Cardiac muscle cell (in vitro differentiated cells and primary cell): Measurements from ENCODE around the gene CD99L2. TPM values are rescaled to one million over a fixed set of nuclear protein-coding genes. Genes with fewer than 3 reads are reported as not detected.

Source experiments
- DNase-seq, 2 donors: peaks; one replicate each; pipeline versions ENCODE4 v3.0.0 to v3.0.0-alpha.2; 2010 to 2017; ENCODE audit warnings: low read depth in 1 of 2, low spot score in 1 of 2
- H3K27ac ChIP-seq: fragments of 200-600 bp; sonication (generic); 2 replicates; pipeline ENCODE4 v1.5.1; 2016
- H3K27me3 ChIP-seq: fragments of 200-600 bp; sonication (generic); 2 replicates; pipeline ENCODE4 v1.6.0; 2016; ENCODE audit warnings: control low read depth
- H3K36me3 ChIP-seq: fragments of 200-600 bp; sonication (generic); 2 replicates; pipeline ENCODE4 v1.5.1; 2016; ENCODE audit warnings: control low read depth
- H3K4me1 ChIP-seq: fragments of 200-600 bp; sonication (generic); 2 replicates; pipeline ENCODE4 v1.8.1; 2017; ENCODE audit warnings: low read depth, mild to moderate bottlenecking, mixed run types
- H3K4me3 ChIP-seq: fragments of 200-600 bp; sonication (generic); 2 replicates; pipeline ENCODE4 v1.5.1; 2016; ENCODE audit warnings: mild to moderate bottlenecking
- H3K9me3 ChIP-seq: fragments of 200-600 bp; sonication (generic); 2 replicates; pipeline ENCODE4 v1.5.1; 2017; ENCODE audit warnings: low read depth, mild to moderate bottlenecking, control low read depth
- polyA plus RNA-seq: library from polyadenylated mRNA; unstranded; fragments of >200 nt; fragmentation: Nextera tagmentation; extraction: Ambion mirVana; gene quantifications from 2 replicates; pipeline ENCODE4 v1.2.1, GENCODE V29; 2016
- total RNA-seq: library from RNA; depleted of rRNA; stranded (reverse); fragments of >200 nt; gene quantifications from 2 replicates; pipeline ENCODE4 v1.2.3, GENCODE V29; 2016
- TF ChIP-seq, protein P1 (sequence below): IDR thresholded peaks from 2 replicates; pipeline ENCODE4 v1.5.1; 2012; ENCODE audit warnings: low read depth, mild to moderate bottlenecking, low read length

CD99L2 gene
- total and polyA plus RNA-seq, 2 experiments from 2014 or later: 44.7 to 53.5 TPM

DNA sequence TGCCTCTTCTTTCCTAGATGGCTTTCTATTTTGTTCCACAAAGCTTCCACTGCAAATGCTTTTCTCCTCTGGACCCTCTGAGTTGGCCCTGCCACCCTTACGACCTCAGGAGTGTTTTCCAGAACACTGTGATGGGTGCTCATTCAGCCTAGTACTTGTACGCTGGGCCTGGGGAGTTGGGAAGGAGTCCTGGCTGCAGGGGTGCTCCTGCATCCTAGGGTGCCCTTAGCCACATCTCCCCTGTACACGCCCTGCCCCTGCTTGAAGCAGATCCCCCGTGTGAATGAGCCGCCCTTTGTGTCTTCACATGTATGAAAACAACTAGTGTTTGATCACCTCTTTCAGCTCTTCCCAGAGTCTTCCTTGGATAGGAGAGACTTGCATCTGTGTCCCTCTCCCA is 141.1 kb downstream of the CD99L2 start:
- TF ChIP-seq, protein P1, sequence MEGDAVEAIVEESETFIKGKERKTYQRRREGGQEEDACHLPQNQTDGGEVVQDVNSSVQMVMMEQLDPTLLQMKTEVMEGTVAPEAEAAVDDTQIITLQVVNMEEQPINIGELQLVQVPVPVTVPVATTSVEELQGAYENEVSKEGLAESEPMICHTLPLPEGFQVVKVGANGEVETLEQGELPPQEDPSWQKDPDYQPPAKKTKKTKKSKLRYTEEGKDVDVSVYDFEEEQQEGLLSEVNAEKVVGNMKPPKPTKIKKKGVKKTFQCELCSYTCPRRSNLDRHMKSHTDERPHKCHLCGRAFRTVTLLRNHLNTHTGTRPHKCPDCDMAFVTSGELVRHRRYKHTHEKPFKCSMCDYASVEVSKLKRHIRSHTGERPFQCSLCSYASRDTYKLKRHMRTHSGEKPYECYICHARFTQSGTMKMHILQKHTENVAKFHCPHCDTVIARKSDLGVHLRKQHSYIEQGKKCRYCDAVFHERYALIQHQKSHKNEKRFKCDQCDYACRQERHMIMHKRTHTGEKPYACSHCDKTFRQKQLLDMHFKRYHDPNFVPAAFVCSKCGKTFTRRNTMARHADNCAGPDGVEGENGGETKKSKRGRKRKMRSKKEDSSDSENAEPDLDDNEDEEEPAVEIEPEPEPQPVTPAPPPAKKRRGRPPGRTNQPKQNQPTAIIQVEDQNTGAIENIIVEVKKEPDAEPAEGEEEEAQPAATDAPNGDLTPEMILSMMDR: no peak
- Histone ChIP-seq H3K27me3 (no peaks in the 10 kb centered on the region), H3K36me3 (no peaks in the 10 kb centered on the region), H3K9me3 (no peaks in the 10 kb centered on the region), H3K4me1 (no peaks in the 10 kb centered on the region), H3K4me3 (no peak overlapping the region), H3K27ac (no peak overlapping the region)
- DNase-seq: no peak

DNA sequence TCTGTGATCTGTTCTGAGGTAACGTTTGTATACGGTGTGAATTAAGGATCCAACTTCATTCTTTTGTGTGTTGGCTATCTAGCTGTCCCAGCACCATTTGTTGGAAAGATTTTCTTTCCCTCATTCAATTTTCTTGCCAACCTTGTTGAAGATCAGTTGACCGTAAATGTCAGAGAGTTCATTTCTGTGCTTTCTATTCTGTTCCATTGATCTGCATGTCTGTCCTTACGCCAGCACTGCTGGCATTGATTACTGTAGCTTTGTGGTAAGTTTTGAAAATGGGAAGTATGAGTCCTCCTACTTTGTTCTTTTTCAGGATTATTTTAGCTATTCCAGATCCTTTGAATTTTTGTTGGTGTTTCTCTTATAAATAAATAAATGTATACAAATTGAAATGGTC is 144.5 kb downstream of the CD99L2 start:
- no peaks in the 10 kb centered on the region for H3K36me3 ChIP-seq
- TF ChIP-seq, protein P1: no peak
- H3K27me3 ChIP-seq: no peaks in the 10 kb centered on the region
- H3K27ac ChIP-seq: no peak overlapping the region
- H3K4me3 ChIP-seq: no peak overlapping the region
- no peak for DNase-seq
- no peaks in the 10 kb centered on the region for H3K9me3 ChIP-seq
- no peaks in the 10 kb centered on the region for H3K4me1 ChIP-seq

GRCh38 chrX:150753357-150753756 is 145.1 kb downstream of the CD99L2 start:
- no peak overlapping the region for H3K27ac ChIP-seq
- no peaks in the 10 kb centered on the region for H3K36me3 ChIP-seq
- TF ChIP-seq, protein P1: no peak
- no peak for DNase-seq
- H3K27me3 ChIP-seq: no peaks in the 10 kb centered on the region
- no peaks in the 10 kb centered on the region for H3K4me1 ChIP-seq
- H3K4me3 ChIP-seq: no peak overlapping the region
- no peaks in the 10 kb centered on the region for H3K9me3 ChIP-seq

- H3K27ac ChIP-seq: no peak overlapping the region
- H3K4me1 ChIP-seq: no peaks in the 10 kb centered on the region
- no peak overlapping the region for H3K4me3 ChIP-seq
- H3K27me3 ChIP-seq: no peaks in the 10 kb centered on the region
- peak in 1 of 2 donors; percentile 23 for DNase-seq
- H3K36me3 ChIP-seq: no peaks in the 10 kb centered on the region
- TF ChIP-seq, protein P1: no peak
- no peaks in the 10 kb centered on the region for H3K9me3 ChIP-seq
Observed at GRCh38 chrX:150752124-150752523, 146.3 kb downstream of the CD99L2 start.

DNA sequence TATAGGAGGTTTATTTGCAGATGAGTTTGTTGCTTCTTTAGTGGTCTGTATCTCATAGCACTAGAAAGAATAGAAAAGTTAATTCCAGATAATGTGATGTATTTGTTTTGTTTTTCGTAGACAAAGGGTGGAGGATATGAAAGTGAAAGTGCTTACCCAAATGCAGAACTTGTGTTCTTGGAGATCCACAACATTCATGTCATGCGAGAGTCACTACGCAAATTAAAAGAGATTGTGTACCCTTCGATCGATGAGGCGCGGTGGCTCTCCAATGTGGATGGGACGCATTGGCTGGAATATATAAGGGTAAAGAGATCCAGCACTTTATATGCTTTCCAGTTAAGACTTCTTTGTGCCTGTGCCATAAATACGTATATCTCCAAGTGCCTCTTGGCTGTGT is 162.0 kb downstream of the CD99L2 start:
- Histone ChIP-seq H3K4me1 (no peaks in the 10 kb centered on the region), H3K27ac (no peak overlapping the region), H3K27me3 (no peaks in the 10 kb centered on the region), H3K4me3 (no peak overlapping the region), H3K9me3 (no peaks in the 10 kb centered on the region), H3K36me3 (no peaks in the 10 kb centered on the region)
- TF ChIP-seq, protein P1: no peak
- DNase-seq: no peak

GRCh38 chrX:150731795-150732194 is 166.7 kb downstream of the CD99L2 start:
- no peaks in the 10 kb centered on the region for H3K36me3 ChIP-seq
- H3K4me3 ChIP-seq: no peak overlapping the region
- no peak overlapping the region for H3K27ac ChIP-seq
- no peaks in the 10 kb centered on the region for H3K27me3 ChIP-seq
- TF ChIP-seq, protein P1: no peak
- peak in 1 of 2 donors; percentile 91 for DNase-seq
- no peaks in the 10 kb centered on the region for H3K4me1 ChIP-seq
- H3K9me3 ChIP-seq: no peaks in the 10 kb centered on the region
